GM11168 (cell line): Measurements from ENCODE around the gene TMEM170A.
"Not testable (repeated sequence)": the region's sequence is repeated elsewhere in the genome, so short reads cannot be mapped to it uniquely, and the experiment has no call there.

ENCODE experiments used
- in situ Hi-C: fragments of 300-500 bp; cut with MboI; formaldehyde crosslinking; loops from one replicate; pipeline ENCODE4 v1.12.0; 2022; ENCODE audit warnings: low sequenced_read_pairs; ENCODE audit not compliant: unreplicated experiment

The TMEM170A gene

GRCh38 chr16:75482434-75483205, 18.1 kb upstream of the TMEM170A start:
- in situ Hi-C loops, result no loop called here

- in situ Hi-C loops, result no loop called here
These were observed 17.0 kb upstream of the TMEM170A start for GRCh38 chr16:75481475-75481874.

- in situ Hi-C loops, result loop anchor here (10.0 kb wide), 1 partner anchor 285 kb away; no protein-coding TSS in a partner anchor
These were observed 15.0 kb upstream of the TMEM170A start for GRCh38 chr16:75479421-75479990.

- in situ Hi-C loops, result loop anchor here (10.0 kb wide), 1 partner anchor 286 kb away; no protein-coding TSS in a partner anchor
These were observed 14.2 kb upstream of the TMEM170A start for GRCh38 chr16:75478480-75479345.

- in situ Hi-C loops, result loop anchor here (10.0 kb wide), 1 partner anchor 287 kb away; no protein-coding TSS in a partner anchor
These were observed 13.4 kb upstream of the TMEM170A start for GRCh38 chr16:75477680-75478473.

GRCh38 chr16:75476817-75477216, 12.3 kb upstream of the TMEM170A start:
- in situ Hi-C loops, result loop anchor here (10.0 kb wide), 1 partner anchor 288 kb away; no protein-coding TSS in a partner anchor

GRCh38 chr16:75475420-75475847, 10.9 kb upstream of the TMEM170A start:
- in situ Hi-C loops, result loop anchor here (10.0 kb wide), 1 partner anchor 289 kb away; no protein-coding TSS in a partner anchor

- in situ Hi-C loops, result loop anchor here (10.0 kb wide), 1 partner anchor 292 kb away; no protein-coding TSS in a partner anchor
These were observed 8.7 kb upstream of the TMEM170A start for GRCh38 chr16:75472908-75473877.

GRCh38 chr16:75471723-75472633, 7.5 kb upstream of the TMEM170A start:
- in situ Hi-C loops, result loop anchor here (10.0 kb wide), 1 partner anchor 293 kb away; no protein-coding TSS in a partner anchor

GRCh38 chr16:75466760-75467159, 2.3 kb upstream of the TMEM170A start:
- in situ Hi-C loops, result no loop called here

- in situ Hi-C loops, result not testable (repeated sequence)
These were observed 934 bp downstream of the TMEM170A start for GRCh38 chr16:75463389-75464121.

GRCh38 chr16:75462806-75463205, 1.7 kb downstream of the TMEM170A start:
- in situ Hi-C loops, result no loop called here

GRCh38 chr16:75461575-75461974, 2.9 kb downstream of the TMEM170A start:
- in situ Hi-C loops, result no loop called here

GRCh38 chr16:75460446-75460845, 4.0 kb downstream of the TMEM170A start:
- in situ Hi-C loops, result no loop called here

GRCh38 chr16:75459691-75460090, 4.8 kb downstream of the TMEM170A start:
- in situ Hi-C loops, result no loop called here

GRCh38 chr16:75458439-75458838, 6.0 kb downstream of the TMEM170A start:
- in situ Hi-C loops, result no loop called here

GRCh38 chr16:75458029-75458428, 6.5 kb downstream of the TMEM170A start:
- in situ Hi-C loops, result no loop called here
